ENCODE data around the gene CLDN9. TPM values are rescaled to one million over a fixed set of nuclear protein-coding genes. Genes with fewer than 3 reads are reported as not detected.

CLDN9 gene, protein sequence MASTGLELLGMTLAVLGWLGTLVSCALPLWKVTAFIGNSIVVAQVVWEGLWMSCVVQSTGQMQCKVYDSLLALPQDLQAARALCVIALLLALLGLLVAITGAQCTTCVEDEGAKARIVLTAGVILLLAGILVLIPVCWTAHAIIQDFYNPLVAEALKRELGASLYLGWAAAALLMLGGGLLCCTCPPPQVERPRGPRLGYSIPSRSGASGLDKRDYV
- total RNA-seq = 1 to 10 TPM in 2 of 6 experiments, under 1 TPM in 4; 0.25 to 1.7 (median 0.92) TPM
- long read RNA-seq = 0 reads

DNA sequence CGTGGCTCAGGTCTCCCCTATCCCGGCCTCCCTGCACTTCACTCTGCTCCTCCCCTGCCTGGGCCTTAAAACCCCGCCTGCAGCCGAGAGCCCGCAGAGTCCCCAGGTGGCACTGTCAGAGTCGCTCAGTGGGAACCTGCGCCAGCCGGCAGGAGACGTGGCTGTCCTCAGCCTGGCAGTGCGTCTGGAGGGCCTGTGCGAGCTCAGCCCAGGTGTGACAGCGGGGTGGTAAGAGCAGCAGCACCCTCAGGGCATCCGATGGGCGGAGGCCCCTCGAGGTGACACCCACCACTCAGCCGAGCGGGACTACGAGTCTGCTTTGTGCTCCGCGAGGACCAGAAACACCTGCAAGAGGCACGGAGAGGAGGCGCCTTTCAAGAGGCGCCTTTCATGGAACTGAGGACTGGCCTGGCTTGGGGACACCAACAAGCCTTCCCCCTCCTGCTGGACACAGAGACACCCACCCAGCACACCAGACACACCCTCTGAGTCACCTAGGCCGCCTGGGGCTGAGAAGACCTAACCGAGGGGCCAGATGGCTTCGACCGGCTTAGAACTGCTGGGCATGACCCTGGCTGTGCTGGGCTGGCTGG, at the start of gene CLDN9:
Gene CLDN9, plus strand, starts transcription at position 96 of the 593 bp plus-strand sequence. Its CDS starts 440 bp downstream, at position 536.
- Histone ChIP-seq H3K9me3 (no peaks in the 10 kb centered on the region), H3K4me1 (peaks cover 0 to 10% (median 4%) of the 10 kb centered on the region in 4 donors), H3K27ac (no peak within 1 kb of the TSS), H3K4me3 (no peak within 1 kb of the TSS), H3K36me3 (no peaks in the 10 kb centered on the region), H3K27me3 (no peaks in the 10 kb centered on the region)
- intact Hi-C loops (cut with DNase I) = no loop called here
- DNase-seq (no peak), ATAC-seq (peak in 1 of 4 donors; percentile 5)
- TF ChIP-seq, protein P1, sequence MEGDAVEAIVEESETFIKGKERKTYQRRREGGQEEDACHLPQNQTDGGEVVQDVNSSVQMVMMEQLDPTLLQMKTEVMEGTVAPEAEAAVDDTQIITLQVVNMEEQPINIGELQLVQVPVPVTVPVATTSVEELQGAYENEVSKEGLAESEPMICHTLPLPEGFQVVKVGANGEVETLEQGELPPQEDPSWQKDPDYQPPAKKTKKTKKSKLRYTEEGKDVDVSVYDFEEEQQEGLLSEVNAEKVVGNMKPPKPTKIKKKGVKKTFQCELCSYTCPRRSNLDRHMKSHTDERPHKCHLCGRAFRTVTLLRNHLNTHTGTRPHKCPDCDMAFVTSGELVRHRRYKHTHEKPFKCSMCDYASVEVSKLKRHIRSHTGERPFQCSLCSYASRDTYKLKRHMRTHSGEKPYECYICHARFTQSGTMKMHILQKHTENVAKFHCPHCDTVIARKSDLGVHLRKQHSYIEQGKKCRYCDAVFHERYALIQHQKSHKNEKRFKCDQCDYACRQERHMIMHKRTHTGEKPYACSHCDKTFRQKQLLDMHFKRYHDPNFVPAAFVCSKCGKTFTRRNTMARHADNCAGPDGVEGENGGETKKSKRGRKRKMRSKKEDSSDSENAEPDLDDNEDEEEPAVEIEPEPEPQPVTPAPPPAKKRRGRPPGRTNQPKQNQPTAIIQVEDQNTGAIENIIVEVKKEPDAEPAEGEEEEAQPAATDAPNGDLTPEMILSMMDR (IDR thresholded peaks at IDR 0.05) = no peak
- TF ChIP-seq POLR2A (IDR thresholded peaks at IDR 0.05) = no peak
- WGBS (ENCODE audit: insufficient coverage, low coverage, low lambda C conversion rate, missing lambda C conversion rate) = 52% methylated on average over 12 of the region's 27 CpGs

DNA sequence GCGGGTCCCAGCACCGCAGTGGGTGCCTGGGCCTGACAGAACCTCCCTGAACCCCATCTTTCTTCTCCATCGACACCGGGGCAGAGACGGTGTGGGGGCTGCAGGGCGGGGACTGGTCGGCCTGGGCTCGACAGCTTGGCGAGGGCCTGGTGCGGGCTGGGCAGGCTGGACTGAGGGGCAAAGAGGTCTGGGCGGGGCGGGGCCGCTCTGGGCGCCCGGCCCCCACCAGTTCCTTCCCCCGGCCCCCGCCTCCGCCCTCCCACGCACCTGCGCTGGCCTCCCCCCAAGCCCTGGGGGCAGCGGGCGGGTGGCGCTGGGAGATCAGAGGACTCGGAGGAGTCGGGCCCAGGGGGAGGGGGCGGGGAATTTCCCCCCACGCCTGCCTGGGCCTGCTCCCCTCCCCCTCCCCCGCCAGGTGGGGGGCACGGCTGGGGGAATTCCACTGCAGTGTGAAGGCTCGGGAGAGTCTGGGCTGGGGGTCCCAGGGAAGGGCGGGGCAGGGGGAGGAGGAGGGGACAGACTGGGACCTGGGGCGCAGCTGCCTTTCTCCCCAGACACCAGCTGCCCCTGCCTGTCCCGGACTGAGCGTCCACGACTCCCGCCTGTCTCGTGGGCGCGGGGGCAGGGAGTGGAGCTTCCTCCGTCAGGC, 49.5 kb upstream of the CLDN9 start:
- no peak for DNase-seq
- ATAC-seq = no peak
- Histone ChIP-seq H3K4me1 (peaks cover 0 to 11% (median 5%) of the 10 kb centered on the region in 4 donors), H3K4me3 (no peak overlapping the region), H3K36me3 (no peaks in the 10 kb centered on the region), H3K9me3 (no peaks in the 10 kb centered on the region), H3K27ac (no peak overlapping the region), H3K27me3 (peaks cover 7 to 25% of the 10 kb centered on the region in 2 donors)
- no peak for TF ChIP-seq POLR2A (IDR thresholded peaks at IDR 0.05)
- TF ChIP-seq, protein P1 (IDR thresholded peaks at IDR 0.05) = no peak
- 0% methylated on average over 12 of the region's 40 CpGs for WGBS (ENCODE audit: insufficient coverage, low coverage, low lambda C conversion rate, missing lambda C conversion rate)
- intact Hi-C loops (cut with DNase I) = no loop called here

DNA sequence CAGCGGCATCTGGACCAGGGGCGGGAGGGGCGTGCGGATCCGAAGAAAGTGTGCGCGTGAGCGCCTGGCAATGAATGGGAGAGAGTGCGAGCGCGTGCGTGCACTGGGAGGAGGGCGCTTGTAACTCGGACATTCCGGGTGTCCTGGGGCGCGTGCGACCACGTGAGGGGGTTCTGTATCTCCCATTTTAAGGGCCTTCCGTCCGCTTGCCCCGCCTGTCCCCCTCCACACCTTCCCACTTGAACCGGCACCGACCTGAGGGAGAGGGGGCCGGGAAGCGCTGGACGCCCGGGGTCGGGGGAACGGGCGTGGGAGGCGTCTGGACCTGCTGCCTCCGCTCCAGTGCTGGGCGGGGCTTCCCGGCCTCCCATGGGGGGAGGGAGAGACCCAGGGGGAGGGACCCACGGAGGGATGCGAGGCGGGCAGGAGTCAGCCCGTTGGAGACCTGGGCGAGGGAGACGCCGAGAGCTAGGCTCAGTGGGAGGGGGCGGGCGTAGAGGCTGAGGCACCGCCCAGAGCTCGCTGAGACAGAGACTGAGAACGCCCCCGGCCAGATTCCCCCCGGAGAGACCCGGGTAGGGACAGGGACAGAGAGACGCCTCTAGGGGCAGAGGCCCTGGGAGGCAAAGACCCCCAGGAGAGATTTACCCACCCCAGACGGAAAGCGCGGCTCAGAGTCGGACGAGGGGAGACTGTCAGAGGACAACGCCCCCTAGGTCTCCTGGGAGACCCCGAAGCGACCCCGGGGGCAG, 48.8 kb upstream of the CLDN9 start, which contains the start of gene KREMEN2:
Gene KREMEN2, plus strand, starts transcription at position 553 of the 752 bp plus-strand sequence. CDS start 246 bp downstream, outside the sequence.
- Histone ChIP-seq H3K36me3 (no peaks in the 10 kb centered on the region), H3K27ac (no peak within 1 kb of the TSS), H3K27me3 (peaks cover 7 to 26% of the 10 kb centered on the region in 2 donors), H3K9me3 (no peaks in the 10 kb centered on the region), H3K4me3 (no peak within 1 kb of the TSS), H3K4me1 (peaks cover 0 to 11% (median 5%) of the 10 kb centered on the region in 4 donors)
- 3% methylated on average over 10 of the region's 60 CpGs for WGBS (ENCODE audit: insufficient coverage, low coverage, low lambda C conversion rate, missing lambda C conversion rate)
- intact Hi-C loops (cut with DNase I) = no loop called here
- peak in 1 of 3 donors; percentile 54 for DNase-seq
- no peak for TF ChIP-seq POLR2A (IDR thresholded peaks at IDR 0.05)
- TF ChIP-seq, protein P1 (IDR thresholded peaks at IDR 0.05) = no peak
- no peak for ATAC-seq

Data from right lobe of liver (tissue), 6 donors.